Esophagus muscularis mucosa (tissue), 4 donors: ENCODE data around the gene CFHR5.

Source experiments
- EP300 ChIP-seq: sonication (generic); formaldehyde crosslinking; IDR thresholded peaks from one replicate; pipeline ENCODE4 v1.6.1; 2017; ENCODE audit warnings: antibody characterized with exemption
- POLR2A ChIP-seq: fragments of 450-650 bp; IDR thresholded peaks from one replicate; pipeline ENCODE4 v1.6.1; 2017; ENCODE audit warnings: antibody characterized with exemption, moderate library complexity, mild to moderate bottlenecking, low read depth
- POLR2AphosphoS5 ChIP-seq, 2 donors: sonication (generic); formaldehyde crosslinking; IDR thresholded peaks; one replicate each; pipeline ENCODE4 v1.6.1; 2017; ENCODE audit warnings: antibody characterized with exemption in 2 of 2
- TF ChIP-seq, protein P1 (sequence below), 3 experiments: fragments of 200-600 bp in 2 of 3; fragments of 450-650 bp in 1 of 3; sonication (generic) in 2 of 3; IDR thresholded peaks; one replicate each; pipeline ENCODE4 v1.5.1; 2017 to 2019; ENCODE audit warnings: antibody characterized with exemption in 3 of 3, mild to moderate bottlenecking in 2 of 3, moderate library complexity in 1 of 3

DNA sequence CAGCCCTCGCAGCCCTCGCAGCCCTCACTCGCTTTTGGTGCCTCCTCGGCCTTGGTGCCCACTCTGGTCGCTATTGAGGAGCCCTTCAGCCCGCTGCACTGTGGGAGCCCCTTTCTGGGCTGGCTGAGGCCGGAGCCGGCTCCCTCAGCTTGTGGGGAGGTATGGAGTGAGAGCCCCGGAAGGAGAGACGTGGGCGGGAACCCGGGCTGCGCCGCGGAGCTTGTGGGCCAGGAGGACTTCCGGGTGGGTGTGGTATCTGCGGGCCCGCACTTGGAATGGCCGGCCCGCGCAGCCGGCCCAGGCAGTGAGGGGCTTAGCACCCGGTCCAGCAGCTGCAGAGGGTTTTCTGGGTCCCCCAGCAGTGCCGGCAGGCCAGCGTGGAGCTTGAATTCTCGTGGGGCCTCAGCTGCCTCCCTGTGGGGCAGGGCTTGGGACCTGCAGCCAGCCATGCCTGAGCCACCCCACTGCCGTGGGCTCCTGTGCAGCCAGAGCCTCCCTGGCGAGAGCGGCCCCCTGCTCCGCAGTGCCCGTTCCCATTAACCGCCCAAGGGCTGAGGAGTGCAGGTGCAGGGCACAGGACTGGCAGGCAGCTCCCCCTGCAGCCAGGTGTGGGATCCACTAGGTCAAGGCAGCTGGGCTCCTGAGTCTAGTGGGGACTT is 43.7 kb upstream of the CFHR5 start:
- TF ChIP-seq, protein P1, sequence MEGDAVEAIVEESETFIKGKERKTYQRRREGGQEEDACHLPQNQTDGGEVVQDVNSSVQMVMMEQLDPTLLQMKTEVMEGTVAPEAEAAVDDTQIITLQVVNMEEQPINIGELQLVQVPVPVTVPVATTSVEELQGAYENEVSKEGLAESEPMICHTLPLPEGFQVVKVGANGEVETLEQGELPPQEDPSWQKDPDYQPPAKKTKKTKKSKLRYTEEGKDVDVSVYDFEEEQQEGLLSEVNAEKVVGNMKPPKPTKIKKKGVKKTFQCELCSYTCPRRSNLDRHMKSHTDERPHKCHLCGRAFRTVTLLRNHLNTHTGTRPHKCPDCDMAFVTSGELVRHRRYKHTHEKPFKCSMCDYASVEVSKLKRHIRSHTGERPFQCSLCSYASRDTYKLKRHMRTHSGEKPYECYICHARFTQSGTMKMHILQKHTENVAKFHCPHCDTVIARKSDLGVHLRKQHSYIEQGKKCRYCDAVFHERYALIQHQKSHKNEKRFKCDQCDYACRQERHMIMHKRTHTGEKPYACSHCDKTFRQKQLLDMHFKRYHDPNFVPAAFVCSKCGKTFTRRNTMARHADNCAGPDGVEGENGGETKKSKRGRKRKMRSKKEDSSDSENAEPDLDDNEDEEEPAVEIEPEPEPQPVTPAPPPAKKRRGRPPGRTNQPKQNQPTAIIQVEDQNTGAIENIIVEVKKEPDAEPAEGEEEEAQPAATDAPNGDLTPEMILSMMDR (IDR thresholded peaks at IDR 0.05), result no peak
- TF ChIP-seq POLR2A (no peak), EP300 (no peak), POLR2AphosphoS5 (IDR thresholded peaks at IDR 0.05) (no peak)
